Chondrocyte (in vitro differentiated cells): Measurements from ENCODE around the gene LITAF. TPM values are rescaled to one million over a fixed set of nuclear protein-coding genes. Genes with fewer than 3 reads are reported as not detected.

Experiments used
- DNase-seq: peaks from one replicate; pipeline ENCODE4 v3.0.0; 2021; ENCODE audit warnings: mixed read lengths, low spot score
- H3K27ac Mint-ChIP-seq: one replicate; pipeline ENCODE4 v1.8.0; 2021; ENCODE audit warnings: mild to moderate bottlenecking, moderate library complexity, mixed read lengths; ENCODE audit not compliant: unreplicated experiment
- H3K27me3 Mint-ChIP-seq: 2 replicates; pipeline ENCODE4 v1.8.0; 2021; ENCODE audit warnings: low read depth, mixed read lengths
- H3K36me3 Mint-ChIP-seq: 2 replicates; pipeline ENCODE4 v1.8.0; 2021; ENCODE audit warnings: low read depth, mixed read lengths
- H3K4me1 Mint-ChIP-seq: 2 replicates; pipeline ENCODE4 v1.8.0; 2021; ENCODE audit warnings: low read depth, mild to moderate bottlenecking, mixed read lengths
- H3K4me3 Mint-ChIP-seq: one replicate; pipeline ENCODE4 v1.8.0; 2021; ENCODE audit warnings: mild to moderate bottlenecking, moderate library complexity, mixed read lengths; ENCODE audit not compliant: unreplicated experiment
- H3K9me3 Mint-ChIP-seq: 2 replicates; pipeline ENCODE4 v1.8.0; 2021; ENCODE audit warnings: low read depth, mixed read lengths
- CTCF ChIP-seq: fragments of 200-600 bp; sonication (generic); IDR thresholded peaks from 2 replicates; pipeline ENCODE4 v1.5.0; 2021; ENCODE audit warnings: antibody characterized with exemption, mild to moderate bottlenecking, moderate library complexity
- total RNA-seq: library from RNA; stranded (reverse); gene quantifications from 3 replicates; pipeline ENCODE4 v1.2.1, GENCODE V29; 2021

The LITAF gene
- total RNA-seq, 1 donor from 2014 or later: 91.9 TPM

- TF ChIP-seq CTCF: no peak
- Mint-ChIP-seq H3K36me3 (no peaks in the 10 kb centered on the region), H3K4me1 (peaks cover 62% of the 10 kb centered on the region), H3K27ac (peak overlapping the region; percentile 92), H3K9me3 (no peaks in the 10 kb centered on the region), H3K4me3 (no peak overlapping the region), H3K27me3 (no peaks in the 10 kb centered on the region)
- DNase-seq: no peak
Measured at GRCh38 chr16:11633113-11633512, 46.4 kb upstream of the LITAF start.

GRCh38 chr16:11632455-11632939 lies 45.8 kb upstream of the LITAF start:
- DNase-seq: no peak
- no peak for TF ChIP-seq CTCF
- H3K4me3 Mint-ChIP-seq: no peak overlapping the region
- H3K9me3 Mint-ChIP-seq: no peaks in the 10 kb centered on the region
- H3K4me1 Mint-ChIP-seq: peaks cover 66% of the 10 kb centered on the region
- H3K36me3 Mint-ChIP-seq: no peaks in the 10 kb centered on the region
- H3K27me3 Mint-ChIP-seq: no peaks in the 10 kb centered on the region
- H3K27ac Mint-ChIP-seq: peak overlapping the region; percentile 92

DNA sequence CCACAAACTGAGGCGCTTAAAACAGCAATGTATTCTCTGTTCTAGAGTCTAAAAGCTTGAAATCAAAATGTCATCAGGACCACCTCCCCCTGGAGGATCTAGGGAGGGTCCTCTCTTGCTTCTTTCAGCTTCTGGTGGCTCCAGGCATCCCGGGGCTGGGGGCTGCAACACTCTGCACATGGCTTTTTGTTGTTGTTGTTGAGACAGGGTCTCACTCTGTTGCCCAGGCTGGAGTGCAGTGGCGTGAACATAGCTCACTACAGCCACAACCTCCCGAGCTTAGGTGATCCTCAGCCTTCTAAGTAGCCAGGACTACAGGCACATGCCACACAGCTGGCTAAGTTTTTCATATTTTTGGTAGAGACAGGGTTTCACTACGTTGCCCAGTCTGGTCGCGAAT lies 44.5 kb upstream of the LITAF start:
- Mint-ChIP-seq H3K4me1 (peaks cover 69% of the 10 kb centered on the region), H3K27me3 (no peaks in the 10 kb centered on the region), H3K36me3 (no peaks in the 10 kb centered on the region), H3K4me3 (no peak overlapping the region), H3K27ac (no peak overlapping the region), H3K9me3 (no peaks in the 10 kb centered on the region)
- DNase-seq: no peak
- TF ChIP-seq CTCF: no peak

DNA sequence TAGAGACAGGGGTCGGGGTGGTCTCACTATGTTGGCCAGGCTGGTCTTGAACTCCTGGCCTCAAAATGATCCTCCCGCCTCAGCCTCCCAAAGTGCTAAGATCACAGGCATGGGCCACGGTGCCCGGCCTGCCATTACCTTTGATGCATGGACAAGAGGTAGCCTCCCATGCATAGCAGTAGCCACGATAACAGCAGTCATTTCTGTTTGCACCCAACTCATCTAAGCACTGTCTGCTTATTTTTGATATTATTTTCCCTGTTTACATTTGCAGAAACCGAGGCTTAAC lies 44.0 kb upstream of the LITAF start:
- Mint-ChIP-seq H3K4me1 (peaks cover 72% of the 10 kb centered on the region), H3K27ac (peak overlapping the region; percentile 32), H3K27me3 (no peaks in the 10 kb centered on the region), H3K9me3 (no peaks in the 10 kb centered on the region), H3K4me3 (no peak overlapping the region), H3K36me3 (no peaks in the 10 kb centered on the region)
- no peak for DNase-seq
- TF ChIP-seq CTCF: no peak

GRCh38 chr16:11630046-11630767 lies 43.5 kb upstream of the LITAF start:
- H3K4me3 Mint-ChIP-seq: no peak overlapping the region
- peak overlapping the region; percentile 32 for H3K27ac Mint-ChIP-seq
- no peak for TF ChIP-seq CTCF
- no peaks in the 10 kb centered on the region for H3K27me3 Mint-ChIP-seq
- no peaks in the 10 kb centered on the region for H3K36me3 Mint-ChIP-seq
- peaks cover 77% of the 10 kb centered on the region for H3K4me1 Mint-ChIP-seq
- H3K9me3 Mint-ChIP-seq: no peaks in the 10 kb centered on the region
- DNase-seq: no peak
